GM18870 (cell line): ENCODE measurements around the gene SOX9.
"Not testable (repeated sequence)": the region's sequence is repeated elsewhere in the genome, so short reads cannot be mapped to it uniquely, and the experiment has no call there.

Source experiments
- ATAC-seq: cut with Tn5 transposase; IDR thresholded peaks from one replicate; pipeline ENCODE4 v1.9.1; 2021; ENCODE audit warnings: moderate library complexity; ENCODE audit not compliant: unreplicated experiment

Gene SOX9

DNA sequence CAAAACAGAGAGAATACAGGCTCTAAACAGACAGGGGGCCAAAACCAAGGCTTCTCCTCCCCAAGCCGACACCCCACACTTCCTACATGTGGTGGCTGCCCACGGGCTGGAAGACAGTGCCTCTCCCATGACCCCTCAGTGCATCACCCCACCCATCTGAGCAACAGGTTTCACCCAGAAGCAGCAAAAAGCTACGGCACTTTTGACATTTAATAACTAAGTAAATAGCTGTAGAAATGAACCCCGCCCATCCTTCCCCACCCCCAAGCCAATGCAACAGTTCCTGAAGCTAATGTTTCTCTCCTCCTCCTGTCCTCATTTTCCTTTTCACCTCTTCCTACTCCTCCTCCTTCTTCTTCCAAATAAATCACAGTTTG lies 9.9 kb upstream of the SOX9 start:
- no peak for ATAC-seq

DNA sequence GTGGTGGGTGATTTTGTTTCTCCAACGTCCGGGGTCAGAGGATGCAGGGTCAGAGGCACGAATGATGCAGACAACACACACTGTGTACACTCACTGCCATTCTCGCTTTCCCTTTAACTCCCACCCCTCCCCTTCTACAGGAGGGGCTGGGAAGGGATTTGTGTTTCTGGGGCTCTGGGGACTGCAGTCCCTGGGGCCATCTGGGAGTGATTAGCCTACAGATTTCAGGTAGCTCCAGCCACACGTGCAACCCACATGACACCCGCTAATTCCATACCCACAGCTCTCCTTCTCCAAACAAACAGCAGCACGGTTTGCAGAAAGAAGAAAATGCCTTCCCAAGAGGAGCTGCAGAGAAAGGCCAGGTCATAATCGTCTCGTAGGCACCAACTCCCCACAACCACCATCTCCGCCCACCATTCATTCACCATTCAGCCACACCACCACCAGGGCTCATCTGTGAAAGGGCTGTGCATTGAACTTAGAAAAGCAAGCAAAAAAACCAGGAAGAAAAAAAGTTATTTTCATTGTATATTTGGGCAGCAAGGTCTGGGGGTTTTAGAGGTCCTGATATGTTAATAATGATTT lies 9.4 kb upstream of the SOX9 start:
- ATAC-seq = no peak

DNA sequence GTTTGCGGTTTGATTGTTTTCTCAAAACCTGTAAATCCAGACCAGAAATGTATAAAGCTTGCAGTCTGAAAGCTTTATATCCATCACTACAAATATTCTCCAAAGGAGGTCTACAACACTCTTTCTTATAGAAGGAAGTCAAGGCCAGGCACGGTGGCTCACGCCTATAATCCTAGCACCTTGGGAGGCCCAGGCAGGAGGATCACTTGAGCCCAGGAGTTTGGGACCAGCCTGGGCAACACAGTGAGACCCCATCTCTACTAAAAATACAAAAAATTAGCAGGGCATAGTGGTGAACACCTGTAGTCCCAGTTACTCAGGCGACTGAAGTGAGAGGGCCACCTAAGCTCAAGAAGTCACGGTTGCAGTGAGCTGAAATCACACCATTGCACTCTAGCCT lies 8.9 kb upstream of the SOX9 start:
- not testable (repeated sequence) for ATAC-seq

DNA sequence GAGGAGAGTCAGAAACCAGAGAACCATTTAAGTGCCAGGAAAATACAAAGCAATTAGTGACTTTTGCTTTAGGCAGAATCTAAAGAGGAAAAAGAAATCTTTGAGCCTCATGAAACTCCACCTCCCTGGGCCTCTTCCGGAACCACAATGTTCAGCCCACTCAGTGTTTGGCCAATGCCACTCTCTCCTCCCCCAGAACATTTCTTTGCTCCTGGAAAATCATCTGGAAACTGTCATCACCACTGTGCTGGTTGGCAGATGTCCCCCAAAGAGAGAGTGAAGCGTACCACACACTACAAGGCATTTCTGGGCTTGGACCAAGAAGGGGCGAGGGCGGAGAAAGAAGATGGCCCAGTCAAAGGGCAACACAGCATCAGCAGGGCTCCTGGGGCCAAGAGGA lies 7.1 kb upstream of the SOX9 start:
- ATAC-seq = no peak

DNA sequence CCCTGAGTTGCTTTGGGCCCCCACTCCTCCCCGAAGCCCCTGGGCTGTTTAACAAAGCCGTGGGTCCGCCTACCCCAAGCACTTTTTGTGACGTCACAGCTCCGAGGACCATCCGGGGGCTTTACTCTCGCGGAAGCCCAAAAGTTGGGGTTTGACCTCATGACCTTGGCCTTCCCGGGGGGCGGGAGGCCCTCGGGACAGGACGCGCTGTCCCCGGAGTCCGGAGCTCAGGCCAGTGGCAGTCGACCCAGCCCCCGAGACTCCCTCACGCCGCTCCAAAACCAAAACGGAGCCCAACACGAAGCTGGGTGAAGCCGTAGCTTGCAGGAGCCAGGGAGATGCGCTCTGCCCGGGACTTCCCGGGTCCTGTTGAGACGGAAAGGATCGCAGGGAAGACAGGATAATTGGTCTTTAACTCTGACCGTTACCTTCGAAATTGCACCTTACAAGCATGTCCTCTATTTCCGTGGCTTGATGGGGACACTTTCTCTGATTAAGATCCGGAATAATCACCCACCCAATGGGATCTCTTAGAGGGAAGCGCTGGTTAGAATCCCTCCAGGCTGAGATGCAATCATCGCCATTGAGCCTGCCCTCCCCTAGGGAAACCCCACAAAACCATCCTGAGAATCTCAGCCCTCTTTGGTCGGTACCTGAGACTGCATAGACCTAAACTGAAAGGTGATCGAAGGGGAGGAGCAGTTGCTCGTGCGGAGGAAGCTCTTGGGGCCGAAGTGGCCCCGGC lies 4.9 kb upstream of the SOX9 start:
- no peak for ATAC-seq

DNA sequence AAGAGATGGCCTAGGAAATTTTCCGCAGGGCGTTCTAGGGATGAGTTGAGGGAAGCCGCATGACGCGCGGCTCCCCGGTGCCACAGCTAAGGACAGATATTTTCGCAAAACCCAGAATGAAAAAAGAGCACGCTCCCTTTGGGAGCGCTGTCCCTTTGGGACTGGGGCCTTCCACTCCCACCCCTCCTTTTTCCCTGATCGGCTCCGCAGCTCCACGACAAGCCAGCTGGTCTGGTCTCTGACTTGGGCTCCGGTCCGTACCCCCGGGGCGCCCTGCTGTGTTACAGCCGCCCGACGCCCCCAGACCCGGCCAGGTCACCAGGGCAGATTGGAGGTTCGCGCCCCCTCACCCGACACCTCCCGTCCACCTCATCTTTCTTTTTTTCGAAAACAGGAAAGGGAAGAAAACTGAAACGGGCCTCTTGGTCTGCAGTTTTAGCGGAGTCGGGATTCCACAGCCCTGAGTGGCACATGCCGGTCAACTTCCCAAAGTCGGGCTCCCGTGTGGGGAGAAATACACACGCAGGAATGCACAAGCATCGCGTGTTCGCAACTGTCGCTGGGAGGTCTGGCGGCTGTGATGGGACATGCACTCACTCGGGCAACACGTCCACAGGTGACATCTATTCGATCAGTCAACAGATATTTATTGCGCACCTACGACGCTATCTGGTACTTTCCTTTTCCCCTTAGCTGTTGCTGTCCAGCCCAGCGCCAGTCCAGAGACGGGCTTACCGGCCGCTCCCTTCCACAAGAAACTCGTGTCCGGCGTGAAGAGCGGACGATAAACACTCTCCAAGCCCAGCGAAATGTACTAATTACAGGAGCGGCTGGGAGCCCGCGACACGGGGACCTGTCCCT lies 3.9 kb upstream of the SOX9 start:
- no peak for ATAC-seq

DNA sequence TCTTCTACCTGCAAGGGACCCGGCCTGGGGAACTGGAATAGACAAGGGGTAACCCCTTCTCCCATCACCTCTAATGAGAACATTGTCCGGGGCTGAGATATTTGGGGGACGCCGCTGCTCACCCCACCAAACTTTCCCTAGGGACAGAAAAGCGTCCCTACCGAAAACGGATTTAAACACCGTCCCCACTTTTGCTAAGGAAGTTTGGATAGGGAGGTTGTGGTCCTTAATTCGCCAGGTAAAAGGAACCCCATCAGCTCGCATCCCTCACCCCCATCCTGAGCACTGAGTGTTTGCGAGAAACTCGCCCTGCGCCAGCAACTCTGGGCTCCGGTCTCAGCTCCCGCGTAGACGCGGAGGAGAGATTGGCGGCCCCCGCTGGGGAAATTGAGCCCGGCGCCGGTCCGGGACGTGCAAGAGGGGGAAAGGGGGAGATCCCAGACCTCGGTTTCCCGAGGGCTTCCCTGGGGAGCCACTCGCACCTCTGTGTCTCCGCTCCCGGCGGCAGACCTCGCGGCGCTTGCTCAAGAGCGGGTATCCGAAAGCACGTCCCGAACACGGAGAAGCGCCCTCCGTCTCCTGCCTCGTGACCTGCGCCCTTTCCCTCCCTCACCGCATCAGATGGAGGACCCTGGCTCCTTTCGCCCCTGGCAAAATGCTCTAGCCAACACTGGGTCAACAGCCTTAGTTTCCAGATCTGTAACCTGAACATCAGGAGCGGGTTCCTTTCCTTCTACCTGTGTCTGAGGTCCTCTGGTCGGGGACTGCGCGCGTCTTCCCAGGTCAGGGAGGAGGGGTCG lies 3.1 kb upstream of the SOX9 start:
- ATAC-seq = no peak

DNA sequence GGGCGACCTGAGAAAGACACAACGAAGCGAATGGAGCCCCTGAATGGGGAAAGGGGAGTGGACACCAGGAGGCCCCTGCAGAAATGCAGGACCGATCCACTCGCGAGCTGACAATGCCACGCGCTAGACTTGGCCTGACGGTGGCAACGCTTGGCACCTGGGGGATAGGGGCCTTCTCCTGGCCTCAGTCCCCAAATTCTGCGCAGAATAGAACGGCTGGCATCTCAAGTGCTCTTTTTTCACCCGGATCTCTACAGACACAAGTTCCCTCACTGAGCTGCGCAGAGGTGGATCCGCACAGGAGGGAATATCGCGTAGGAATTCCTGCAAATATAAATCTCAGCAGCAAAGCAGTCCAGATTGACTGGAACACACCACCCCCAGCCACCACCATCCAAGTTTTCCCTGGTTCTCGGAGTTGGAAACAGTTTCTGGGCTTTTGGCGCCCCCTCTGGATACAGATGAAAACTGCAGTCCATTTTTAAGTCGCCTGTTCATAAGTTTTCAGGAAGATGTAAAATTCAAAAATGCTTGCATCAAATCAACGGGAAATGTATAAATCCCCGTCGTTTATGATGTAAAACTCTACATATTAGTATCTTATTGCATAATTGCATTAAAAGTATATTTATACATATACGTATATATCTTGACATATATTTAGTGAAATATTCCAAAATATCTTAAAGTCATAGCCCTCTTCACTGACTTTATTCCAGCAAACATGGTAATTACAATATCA lies 2.3 kb upstream of the SOX9 start:
- no peak for ATAC-seq

DNA sequence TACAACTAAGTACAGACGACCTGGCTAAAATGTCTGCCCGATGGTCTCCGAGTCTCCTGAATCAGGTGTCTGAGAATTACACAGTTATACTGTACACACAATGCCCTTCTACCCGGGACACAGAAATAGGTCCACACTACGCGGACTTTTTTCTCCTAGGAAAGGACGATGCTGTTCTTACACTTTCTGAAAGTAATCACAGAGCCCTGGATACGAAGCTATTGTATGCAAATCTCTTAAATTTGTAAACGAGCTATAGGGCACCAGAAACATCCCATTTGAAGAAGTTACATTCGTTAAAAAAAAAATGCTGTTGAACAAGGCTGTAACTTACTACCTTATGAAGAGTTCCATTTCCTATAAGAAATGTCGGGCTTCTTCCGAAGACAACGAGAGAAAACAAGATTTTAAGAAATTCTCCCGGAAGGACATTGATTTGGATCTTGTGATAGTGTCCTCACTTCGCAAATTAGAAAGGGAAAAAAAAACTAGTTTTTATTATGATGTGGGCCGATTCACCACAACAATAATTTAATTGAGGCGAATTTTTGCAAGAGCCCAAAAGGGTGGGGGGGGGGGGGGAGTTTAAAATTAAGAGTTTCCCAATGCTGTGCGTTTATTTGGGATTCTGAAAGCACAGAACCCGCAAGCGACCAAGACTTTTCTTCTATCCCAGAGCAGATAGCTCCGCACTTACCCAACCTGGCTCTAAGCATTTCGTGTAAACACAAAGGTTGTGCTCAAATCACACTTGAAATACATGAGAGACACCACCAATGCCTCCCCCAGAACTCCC lies 1.5 kb upstream of the SOX9 start:
- ATAC-seq = no peak

DNA sequence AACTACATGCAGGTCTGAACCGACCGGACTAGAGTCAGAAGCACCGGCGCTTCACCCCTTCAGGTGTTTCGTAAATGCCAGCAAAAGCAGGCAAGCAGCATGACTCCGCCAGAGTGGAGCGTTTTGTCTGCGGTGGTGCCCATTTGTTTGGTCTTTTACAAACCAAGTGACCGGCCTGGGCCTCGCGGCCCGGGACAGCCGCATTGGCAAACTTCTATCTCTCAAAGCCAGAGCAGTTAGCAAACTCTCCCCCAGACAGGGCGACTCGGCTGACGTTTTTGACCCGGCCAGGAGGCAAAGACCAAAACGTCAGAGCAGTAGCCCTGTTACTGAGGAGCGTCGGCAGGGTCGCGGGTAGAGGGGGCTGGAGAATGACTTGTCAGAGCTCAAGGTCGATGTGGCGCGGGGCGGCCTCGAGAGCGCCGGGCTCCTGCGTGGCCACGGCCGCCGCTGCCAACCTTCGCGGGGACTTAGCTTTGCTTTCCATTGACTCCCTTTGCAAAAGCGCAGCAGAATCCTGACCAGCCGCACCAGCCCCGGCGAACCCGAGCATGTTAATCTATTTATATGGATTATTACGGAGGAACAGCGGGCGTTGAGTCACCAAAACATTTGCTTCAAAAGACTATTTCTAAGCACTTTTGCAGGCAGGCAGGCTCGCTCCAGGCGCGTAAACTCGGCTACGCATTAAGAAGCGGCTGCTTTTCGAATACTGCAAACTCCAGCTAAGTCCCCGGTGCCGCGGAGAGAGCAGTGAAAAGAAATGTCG lies 763 bp upstream of the SOX9 start:
- ATAC-seq = no peak

DNA sequence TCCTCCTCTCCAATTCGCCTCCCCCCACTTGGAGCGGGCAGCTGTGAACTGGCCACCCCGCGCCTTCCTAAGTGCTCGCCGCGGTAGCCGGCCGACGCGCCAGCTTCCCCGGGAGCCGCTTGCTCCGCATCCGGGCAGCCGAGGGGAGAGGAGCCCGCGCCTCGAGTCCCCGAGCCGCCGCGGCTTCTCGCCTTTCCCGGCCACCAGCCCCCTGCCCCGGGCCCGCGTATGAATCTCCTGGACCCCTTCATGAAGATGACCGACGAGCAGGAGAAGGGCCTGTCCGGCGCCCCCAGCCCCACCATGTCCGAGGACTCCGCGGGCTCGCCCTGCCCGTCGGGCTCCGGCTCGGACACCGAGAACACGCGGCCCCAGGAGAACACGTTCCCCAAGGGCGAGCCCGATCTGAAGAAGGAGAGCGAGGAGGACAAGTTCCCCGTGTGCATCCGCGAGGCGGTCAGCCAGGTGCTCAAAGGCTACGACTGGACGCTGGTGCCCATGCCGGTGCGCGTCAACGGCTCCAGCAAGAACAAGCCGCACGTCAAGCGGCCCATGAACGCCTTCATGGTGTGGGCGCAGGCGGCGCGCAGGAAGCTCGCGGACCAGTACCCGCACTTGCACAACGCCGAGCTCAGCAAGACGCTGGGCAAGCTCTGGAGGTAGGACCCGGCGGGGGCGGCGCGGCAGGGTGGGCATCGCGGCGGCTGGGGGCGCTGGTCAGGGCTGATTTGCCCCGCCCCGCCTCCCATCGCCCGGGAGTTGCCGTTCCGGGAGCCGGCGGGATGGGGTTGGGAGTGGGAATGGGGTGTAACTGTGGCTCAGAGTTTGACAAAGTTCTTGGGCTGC lies 567 bp downstream of the SOX9 start:
- no peak for ATAC-seq

DNA sequence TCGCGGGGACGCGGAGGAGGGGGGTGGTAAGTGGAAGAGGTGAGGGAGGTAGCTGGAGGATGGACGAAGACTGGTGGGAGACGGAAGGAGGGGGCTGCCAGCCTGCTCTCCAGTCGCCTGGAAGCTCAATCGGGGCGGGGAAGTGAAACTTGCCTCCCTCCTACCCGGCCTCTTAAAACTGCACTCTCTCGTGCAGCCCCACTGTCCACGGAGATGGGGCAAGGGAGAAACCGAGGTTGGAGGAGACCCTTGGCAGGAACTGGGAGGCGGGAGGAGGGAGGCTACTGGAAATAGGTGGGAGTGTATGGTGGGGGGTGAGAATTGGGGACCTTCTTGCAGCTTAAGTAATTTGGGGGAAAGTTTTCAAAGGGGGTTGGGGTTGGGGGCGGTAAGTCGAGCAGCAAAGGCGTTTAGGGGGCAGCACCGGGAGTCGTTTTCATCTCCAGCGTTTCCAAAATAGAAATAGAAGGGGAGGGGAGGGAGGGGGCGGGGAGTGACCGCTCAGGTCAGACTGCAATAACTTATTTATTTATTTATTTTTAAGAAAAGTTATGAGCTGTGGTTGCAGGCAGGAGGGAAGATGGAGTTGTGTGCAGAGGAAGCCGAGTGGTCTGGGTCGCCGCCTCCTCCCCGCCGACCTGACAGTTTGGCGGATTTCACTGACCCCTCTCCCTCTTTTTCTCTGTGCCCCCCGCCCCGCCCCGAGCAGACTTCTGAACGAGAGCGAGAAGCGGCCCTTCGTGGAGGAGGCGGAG lies 1.4 kb downstream of the SOX9 start:
- no peak for ATAC-seq

DNA sequence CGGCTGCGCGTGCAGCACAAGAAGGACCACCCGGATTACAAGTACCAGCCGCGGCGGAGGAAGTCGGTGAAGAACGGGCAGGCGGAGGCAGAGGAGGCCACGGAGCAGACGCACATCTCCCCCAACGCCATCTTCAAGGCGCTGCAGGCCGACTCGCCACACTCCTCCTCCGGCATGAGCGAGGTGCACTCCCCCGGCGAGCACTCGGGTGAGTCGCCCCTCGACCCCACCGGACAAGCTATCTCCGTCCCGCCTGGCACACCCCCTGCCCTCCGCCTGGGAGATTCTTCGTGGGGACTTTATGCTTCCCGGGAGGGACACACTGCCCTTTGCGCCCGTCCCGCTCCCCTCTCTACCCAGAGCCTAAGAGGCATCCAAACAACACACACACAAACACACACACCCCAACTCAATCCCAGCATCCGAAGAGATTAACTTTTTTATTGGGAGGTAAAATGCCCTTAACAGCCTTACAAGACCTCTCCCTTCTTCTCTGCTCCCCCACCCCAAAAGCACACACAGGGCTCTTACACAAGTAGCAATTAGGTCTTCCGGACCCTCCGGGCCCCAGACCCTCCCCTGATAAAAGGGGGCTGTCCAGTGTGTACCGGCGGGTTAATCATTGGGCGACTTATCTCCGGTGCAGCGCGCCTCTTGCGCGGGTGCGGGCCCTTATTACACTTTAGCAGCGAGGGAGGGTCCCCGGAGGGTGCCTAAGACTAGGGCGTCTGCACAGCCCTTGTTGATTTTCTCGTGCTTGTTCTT lies 2.1 kb downstream of the SOX9 start:
- ATAC-seq = no peak

DNA sequence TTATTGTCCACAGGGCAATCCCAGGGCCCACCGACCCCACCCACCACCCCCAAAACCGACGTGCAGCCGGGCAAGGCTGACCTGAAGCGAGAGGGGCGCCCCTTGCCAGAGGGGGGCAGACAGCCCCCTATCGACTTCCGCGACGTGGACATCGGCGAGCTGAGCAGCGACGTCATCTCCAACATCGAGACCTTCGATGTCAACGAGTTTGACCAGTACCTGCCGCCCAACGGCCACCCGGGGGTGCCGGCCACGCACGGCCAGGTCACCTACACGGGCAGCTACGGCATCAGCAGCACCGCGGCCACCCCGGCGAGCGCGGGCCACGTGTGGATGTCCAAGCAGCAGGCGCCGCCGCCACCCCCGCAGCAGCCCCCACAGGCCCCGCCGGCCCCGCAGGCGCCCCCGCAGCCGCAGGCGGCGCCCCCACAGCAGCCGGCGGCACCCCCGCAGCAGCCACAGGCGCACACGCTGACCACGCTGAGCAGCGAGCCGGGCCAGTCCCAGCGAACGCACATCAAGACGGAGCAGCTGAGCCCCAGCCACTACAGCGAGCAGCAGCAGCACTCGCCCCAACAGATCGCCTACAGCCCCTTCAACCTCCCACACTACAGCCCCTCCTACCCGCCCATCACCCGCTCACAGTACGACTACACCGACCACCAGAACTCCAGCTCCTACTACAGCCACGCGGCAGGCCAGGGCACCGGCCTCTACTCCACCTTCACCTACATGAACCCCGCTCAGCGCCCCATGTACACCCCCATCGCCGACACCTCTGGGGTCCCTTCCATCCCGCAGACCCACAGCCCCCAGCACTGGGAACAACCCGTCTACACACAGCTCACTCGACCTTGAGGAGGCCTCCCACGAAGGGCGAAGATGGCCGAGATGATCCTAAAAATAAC lies 3.0 kb downstream of the SOX9 start:
- ATAC-seq = no peak

DNA sequence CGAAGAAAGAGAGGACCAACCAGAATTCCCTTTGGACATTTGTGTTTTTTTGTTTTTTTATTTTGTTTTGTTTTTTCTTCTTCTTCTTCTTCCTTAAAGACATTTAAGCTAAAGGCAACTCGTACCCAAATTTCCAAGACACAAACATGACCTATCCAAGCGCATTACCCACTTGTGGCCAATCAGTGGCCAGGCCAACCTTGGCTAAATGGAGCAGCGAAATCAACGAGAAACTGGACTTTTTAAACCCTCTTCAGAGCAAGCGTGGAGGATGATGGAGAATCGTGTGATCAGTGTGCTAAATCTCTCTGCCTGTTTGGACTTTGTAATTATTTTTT lies 3.6 kb downstream of the SOX9 start:
- ATAC-seq = no peak

DNA sequence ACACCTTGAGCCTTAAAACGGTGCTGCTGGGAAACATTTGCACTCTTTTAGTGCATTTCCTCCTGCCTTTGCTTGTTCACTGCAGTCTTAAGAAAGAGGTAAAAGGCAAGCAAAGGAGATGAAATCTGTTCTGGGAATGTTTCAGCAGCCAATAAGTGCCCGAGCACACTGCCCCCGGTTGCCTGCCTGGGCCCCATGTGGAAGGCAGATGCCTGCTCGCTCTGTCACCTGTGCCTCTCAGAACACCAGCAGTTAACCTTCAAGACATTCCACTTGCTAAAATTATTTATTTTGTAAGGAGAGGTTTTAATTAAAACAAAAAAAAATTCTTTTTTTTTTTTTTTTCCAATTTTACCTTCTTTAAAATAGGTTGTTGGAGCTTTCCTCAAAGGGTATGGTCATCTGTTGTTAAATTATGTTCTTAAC lies 4.4 kb downstream of the SOX9 start:
- ATAC-seq = no peak
